ENCODE measurements around the gene NOL4L.

GRCh38 chr20:32495949-32496348 lies 89.2 kb downstream of the NOL4L start:
- TF ChIP-seq POLR2A (IDR thresholded peaks at IDR 0.05) (no peak), POLR2AphosphoS5 (IDR thresholded peaks at IDR 0.05) (no peak), EP300 (IDR thresholded peaks at IDR 0.05; ENCODE audit: low read depth) (no peak)
- TF ChIP-seq, protein P1, sequence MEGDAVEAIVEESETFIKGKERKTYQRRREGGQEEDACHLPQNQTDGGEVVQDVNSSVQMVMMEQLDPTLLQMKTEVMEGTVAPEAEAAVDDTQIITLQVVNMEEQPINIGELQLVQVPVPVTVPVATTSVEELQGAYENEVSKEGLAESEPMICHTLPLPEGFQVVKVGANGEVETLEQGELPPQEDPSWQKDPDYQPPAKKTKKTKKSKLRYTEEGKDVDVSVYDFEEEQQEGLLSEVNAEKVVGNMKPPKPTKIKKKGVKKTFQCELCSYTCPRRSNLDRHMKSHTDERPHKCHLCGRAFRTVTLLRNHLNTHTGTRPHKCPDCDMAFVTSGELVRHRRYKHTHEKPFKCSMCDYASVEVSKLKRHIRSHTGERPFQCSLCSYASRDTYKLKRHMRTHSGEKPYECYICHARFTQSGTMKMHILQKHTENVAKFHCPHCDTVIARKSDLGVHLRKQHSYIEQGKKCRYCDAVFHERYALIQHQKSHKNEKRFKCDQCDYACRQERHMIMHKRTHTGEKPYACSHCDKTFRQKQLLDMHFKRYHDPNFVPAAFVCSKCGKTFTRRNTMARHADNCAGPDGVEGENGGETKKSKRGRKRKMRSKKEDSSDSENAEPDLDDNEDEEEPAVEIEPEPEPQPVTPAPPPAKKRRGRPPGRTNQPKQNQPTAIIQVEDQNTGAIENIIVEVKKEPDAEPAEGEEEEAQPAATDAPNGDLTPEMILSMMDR (IDR thresholded peaks at IDR 0.05), result no peak
